B cell (primary cell): ENCODE results near the gene IL36G.

Experiments
- EZH2 ChIP-seq: IDR thresholded peaks from 2 replicates; pipeline ENCODE4 v1.6.1; 2012; ENCODE audit warnings: borderline replicate concordance, low read depth, mild to moderate bottlenecking, moderate library complexity, low read length; ENCODE audit not compliant: insufficient read depth, poor library complexity, severe bottlenecking
- TF ChIP-seq, protein P1 (sequence below): fragments of 200-600 bp; IDR thresholded peaks from one replicate; pipeline ENCODE4 v1.8.0; 2022; ENCODE audit warnings: antibody characterized with exemption, mild to moderate bottlenecking

DNA sequence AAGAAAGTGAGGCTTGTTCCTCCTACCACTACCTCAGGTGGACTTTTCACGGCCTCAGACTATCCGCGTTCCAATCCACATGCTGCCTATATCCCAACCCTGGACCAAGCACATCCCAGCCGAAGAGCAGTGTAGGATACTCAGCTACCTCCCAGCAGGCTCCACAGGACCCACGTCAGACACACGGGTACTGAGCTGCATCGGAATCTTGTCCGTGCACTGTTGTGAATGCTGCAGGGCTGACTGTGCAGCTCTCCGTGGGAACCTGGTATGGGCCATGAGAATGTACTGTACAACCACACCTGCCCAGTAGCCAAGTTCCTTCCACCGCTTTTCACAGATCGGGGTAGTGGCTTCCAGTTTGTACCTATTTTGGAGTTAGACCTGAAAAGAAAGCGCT lies 44.5 kb upstream of the IL36G start:
- TF ChIP-seq, protein P1, sequence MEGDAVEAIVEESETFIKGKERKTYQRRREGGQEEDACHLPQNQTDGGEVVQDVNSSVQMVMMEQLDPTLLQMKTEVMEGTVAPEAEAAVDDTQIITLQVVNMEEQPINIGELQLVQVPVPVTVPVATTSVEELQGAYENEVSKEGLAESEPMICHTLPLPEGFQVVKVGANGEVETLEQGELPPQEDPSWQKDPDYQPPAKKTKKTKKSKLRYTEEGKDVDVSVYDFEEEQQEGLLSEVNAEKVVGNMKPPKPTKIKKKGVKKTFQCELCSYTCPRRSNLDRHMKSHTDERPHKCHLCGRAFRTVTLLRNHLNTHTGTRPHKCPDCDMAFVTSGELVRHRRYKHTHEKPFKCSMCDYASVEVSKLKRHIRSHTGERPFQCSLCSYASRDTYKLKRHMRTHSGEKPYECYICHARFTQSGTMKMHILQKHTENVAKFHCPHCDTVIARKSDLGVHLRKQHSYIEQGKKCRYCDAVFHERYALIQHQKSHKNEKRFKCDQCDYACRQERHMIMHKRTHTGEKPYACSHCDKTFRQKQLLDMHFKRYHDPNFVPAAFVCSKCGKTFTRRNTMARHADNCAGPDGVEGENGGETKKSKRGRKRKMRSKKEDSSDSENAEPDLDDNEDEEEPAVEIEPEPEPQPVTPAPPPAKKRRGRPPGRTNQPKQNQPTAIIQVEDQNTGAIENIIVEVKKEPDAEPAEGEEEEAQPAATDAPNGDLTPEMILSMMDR: no peak
- TF ChIP-seq EZH2: no peak
